Thyroid gland (tissue), 4 donors: ENCODE data around the gene FBXL17. TPM values are rescaled to one million over a fixed set of nuclear protein-coding genes. Genes with fewer than 3 reads are reported as not detected.

Source experiments
- DNase-seq, 2 donors: peaks; one replicate each; pipeline ENCODE4 v3.0.0-alpha.2; 2019
- H3K27ac ChIP-seq, 3 donors: fragments of 200-600 bp; sonication (generic); 1 replicate in 2 of 3; 2 replicates in 1 of 3; pipeline ENCODE4 v1.5.1; 2016 to 2019; ENCODE audit warnings: mild to moderate bottlenecking in 1 of 3, moderate library complexity in 1 of 3
- H3K27me3 ChIP-seq: fragments of 200-600 bp; sonication (generic); one replicate; pipeline ENCODE4 v1.5.1; 2019
- H3K36me3 ChIP-seq, 2 donors: fragments of 200-600 bp; sonication (generic); one replicate each; pipeline ENCODE4 v1.5.1; 2016 to 2019
- H3K4me1 ChIP-seq, 2 donors: fragments of 200-600 bp; sonication (generic); one replicate each; pipeline ENCODE4 v1.5.1; 2017 to 2019
- H3K4me3 ChIP-seq, 3 donors: fragments of 200-600 bp; sonication (generic); replicated peaks in 1 of 3; 1 replicate in 2 of 3; 2 replicates in 1 of 3; pipeline ENCODE4 v1.5.1; 2016; ENCODE audit warnings: mild to moderate bottlenecking in 1 of 3
- H3K9me3 ChIP-seq: fragments of 200-600 bp; sonication (generic); one replicate; pipeline ENCODE4 v1.5.1; 2017
- POLR2A ChIP-seq, 2 donors: fragments of 450-650 bp; IDR thresholded peaks; one replicate each; pipeline ENCODE4 v1.6.1; 2017; ENCODE audit warnings: antibody characterized with exemption in 2 of 2, mild to moderate bottlenecking in 2 of 2, moderate library complexity in 1 of 2
- WGBS, 2 donors: methylation state at CpG; one replicate each; pipeline ENCODE4 v1.1.5; 2017; 5-methylcytosine and 5-hydroxymethylcytosine counted together
- intact Hi-C: fragments of 100-400 bp; cut with DNase I; formaldehyde crosslinking; loops from one replicate; pipeline ENCODE4 v1.15.1; 2023
- total RNA-seq, 4 donors: library from RNA; depleted of rRNA; stranded (reverse); fragments of >200 nt; gene quantifications; one replicate each; pipeline ENCODE4 v1.2.3, GENCODE V29; 2016
- TF ChIP-seq, protein P1 (sequence below), 6 experiments: fragments of 200-600 bp in 3 of 6; fragments of 450-650 bp in 3 of 6; sonication (generic) in 3 of 6; IDR thresholded peaks; one replicate each; pipeline ENCODE4 v1.5.1; 2016 to 2019; ENCODE audit warnings: antibody characterized with exemption in 6 of 6, mild to moderate bottlenecking in 2 of 6, inconsistent platforms in 1 of 6, moderate library complexity in 1 of 6

Gene FBXL17
- total RNA-seq, 4 donors from 2014 or later = 37.6 to 77.7 (median 55.6) TPM

DNA sequence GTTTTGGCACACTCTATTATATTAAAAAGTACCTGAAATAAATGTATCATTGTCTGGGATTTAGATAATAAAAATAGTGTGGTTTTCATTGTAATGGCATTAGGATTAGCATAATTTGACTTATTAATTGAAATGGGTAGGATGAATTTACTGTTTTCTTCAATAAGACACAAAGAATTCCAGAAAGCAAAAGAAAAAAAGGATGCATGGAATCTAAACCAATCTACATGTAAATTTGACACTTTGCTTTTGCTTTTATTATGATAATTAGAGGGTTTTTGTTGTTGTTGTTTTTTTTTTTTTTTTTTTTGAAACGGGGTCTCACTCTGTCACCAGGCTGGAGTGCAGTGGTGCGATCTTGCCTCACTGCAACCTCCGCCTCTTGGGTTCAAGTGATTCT, 406.3 kb downstream of the FBXL17 start:
- Histone ChIP-seq H3K27me3 (no peaks in the 10 kb centered on the region), H3K9me3 (no peaks in the 10 kb centered on the region), H3K36me3 (no peaks in the 10 kb centered on the region), H3K4me3 (no peak overlapping the region), H3K4me1 (no peaks in the 10 kb centered on the region), H3K27ac (no peak overlapping the region)
- WGBS, 2 donors = 80 to 86% methylated on average over 3 of the region's 3 CpGs
- DNase-seq = no peak
- no peak for TF ChIP-seq POLR2A (IDR thresholded peaks at IDR 0.05)
- TF ChIP-seq, protein P1, sequence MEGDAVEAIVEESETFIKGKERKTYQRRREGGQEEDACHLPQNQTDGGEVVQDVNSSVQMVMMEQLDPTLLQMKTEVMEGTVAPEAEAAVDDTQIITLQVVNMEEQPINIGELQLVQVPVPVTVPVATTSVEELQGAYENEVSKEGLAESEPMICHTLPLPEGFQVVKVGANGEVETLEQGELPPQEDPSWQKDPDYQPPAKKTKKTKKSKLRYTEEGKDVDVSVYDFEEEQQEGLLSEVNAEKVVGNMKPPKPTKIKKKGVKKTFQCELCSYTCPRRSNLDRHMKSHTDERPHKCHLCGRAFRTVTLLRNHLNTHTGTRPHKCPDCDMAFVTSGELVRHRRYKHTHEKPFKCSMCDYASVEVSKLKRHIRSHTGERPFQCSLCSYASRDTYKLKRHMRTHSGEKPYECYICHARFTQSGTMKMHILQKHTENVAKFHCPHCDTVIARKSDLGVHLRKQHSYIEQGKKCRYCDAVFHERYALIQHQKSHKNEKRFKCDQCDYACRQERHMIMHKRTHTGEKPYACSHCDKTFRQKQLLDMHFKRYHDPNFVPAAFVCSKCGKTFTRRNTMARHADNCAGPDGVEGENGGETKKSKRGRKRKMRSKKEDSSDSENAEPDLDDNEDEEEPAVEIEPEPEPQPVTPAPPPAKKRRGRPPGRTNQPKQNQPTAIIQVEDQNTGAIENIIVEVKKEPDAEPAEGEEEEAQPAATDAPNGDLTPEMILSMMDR (IDR thresholded peaks at IDR 0.05) = no peak
- intact Hi-C loops = no loop called here

DNA sequence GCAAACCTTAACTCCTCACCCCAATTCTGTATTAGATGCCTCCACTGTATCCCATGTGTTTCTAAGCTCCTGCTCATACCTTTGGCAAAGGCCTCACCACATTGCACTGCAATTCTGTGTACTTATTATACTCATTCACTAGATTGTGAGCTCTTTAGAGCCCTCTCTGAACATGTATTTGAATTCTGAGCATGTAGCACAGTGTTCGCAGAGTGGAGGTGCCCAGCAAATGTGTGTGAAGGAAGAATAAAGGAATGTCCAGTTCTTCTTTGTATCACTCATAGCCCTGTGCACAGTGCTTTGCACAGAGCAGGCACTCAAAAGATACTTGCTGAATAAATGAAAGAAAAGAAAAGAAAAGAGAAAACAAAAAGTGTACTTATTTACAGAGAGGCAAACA, 410.1 kb downstream of the FBXL17 start:
- Histone ChIP-seq H3K4me1 (no peaks in the 10 kb centered on the region), H3K4me3 (no peak overlapping the region), H3K9me3 (no peaks in the 10 kb centered on the region), H3K36me3 (no peaks in the 10 kb centered on the region), H3K27me3 (no peaks in the 10 kb centered on the region), H3K27ac (no peak overlapping the region)
- TF ChIP-seq POLR2A (IDR thresholded peaks at IDR 0.05) = no peak
- TF ChIP-seq, protein P1 (IDR thresholded peaks at IDR 0.05) = no peak
- DNase-seq = no peak
- WGBS, 2 donors = 97 to 100% methylated on average over 1 of the region's 1 CpG
- intact Hi-C loops = no loop called here

DNA sequence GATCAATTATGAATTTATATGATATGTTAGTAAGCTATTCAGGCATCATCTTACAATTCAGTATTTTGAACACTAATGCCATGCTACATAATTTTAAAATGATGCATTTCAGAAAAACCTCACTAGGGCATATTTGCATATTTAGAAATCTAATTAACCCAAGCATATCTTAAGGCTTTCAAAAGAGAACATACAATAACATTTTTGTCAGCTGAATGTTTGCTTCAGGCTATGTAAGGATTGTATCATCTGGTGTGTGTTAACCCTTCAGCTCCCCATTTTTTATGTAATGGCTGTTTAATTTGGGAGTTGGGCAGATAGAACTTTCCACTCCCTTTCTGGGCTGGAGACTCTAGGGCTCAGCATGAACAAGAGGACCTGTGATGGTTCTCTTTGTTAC, 412.1 kb downstream of the FBXL17 start:
- Histone ChIP-seq H3K4me3 (no peak overlapping the region), H3K36me3 (no peaks in the 10 kb centered on the region), H3K9me3 (no peaks in the 10 kb centered on the region), H3K27me3 (no peaks in the 10 kb centered on the region), H3K27ac (no peak overlapping the region), H3K4me1 (no peaks in the 10 kb centered on the region)
- no peak for DNase-seq
- TF ChIP-seq, protein P1 (IDR thresholded peaks at IDR 0.05) = no peak
- no peak for TF ChIP-seq POLR2A (IDR thresholded peaks at IDR 0.05)
- intact Hi-C loops = no loop called here

DNA sequence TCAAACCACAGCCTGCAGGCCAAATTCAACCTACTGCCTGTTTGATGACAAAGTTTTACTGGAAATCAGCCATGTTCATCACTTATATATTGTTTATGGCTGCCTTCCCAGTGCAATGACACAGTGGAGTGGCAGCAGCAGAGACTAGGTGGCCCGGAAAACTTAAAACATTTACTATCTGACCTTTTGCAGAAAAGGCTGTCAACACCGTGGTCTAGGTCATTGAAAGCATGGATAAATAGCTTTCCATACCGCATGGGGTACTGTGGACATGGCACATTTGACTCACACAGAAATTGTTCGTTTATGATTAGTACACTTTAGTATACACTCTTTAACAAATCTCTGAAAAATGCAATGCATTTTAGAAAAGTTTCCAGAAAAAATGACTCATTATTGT, 412.9 kb downstream of the FBXL17 start:
- WGBS, 2 donors = 81 to 87% methylated on average over 4 of the region's 4 CpGs
- TF ChIP-seq, protein P1 (IDR thresholded peaks at IDR 0.05) = no peak
- TF ChIP-seq POLR2A (IDR thresholded peaks at IDR 0.05) = no peak
- Histone ChIP-seq H3K4me1 (no peaks in the 10 kb centered on the region), H3K27me3 (no peaks in the 10 kb centered on the region), H3K4me3 (no peak overlapping the region), H3K27ac (no peak overlapping the region), H3K9me3 (no peaks in the 10 kb centered on the region), H3K36me3 (no peaks in the 10 kb centered on the region)
- no peak for DNase-seq
- intact Hi-C loops = no loop called here

DNA sequence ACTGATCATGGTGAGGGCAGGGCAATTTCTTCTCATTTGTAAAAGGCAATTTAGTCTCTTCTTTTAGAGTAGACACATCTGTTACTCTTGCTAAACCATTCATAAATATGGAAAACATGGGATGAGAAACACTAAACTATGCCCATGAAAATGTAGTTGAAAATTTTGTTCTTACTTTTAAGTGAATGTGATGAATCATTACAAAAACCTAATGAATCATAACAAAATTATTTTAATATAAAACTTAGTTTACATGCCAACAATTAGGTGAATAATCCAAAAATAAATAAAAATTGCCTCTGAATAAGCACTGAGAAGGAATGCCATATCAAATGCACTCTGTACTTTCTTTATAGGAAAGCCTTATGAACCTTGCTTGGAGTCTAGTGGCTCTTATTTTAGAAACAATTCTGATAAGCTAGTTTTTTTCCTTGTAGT, 413.5 kb downstream of the FBXL17 start:
- Histone ChIP-seq H3K4me3 (no peak overlapping the region), H3K4me1 (no peaks in the 10 kb centered on the region), H3K36me3 (no peaks in the 10 kb centered on the region), H3K9me3 (no peaks in the 10 kb centered on the region), H3K27ac (no peak overlapping the region), H3K27me3 (no peaks in the 10 kb centered on the region)
- no peak for DNase-seq
- intact Hi-C loops = no loop called here
- TF ChIP-seq, protein P1 (IDR thresholded peaks at IDR 0.05) = no peak
- TF ChIP-seq POLR2A (IDR thresholded peaks at IDR 0.05) = no peak
